ENCODE measurements around the gene EIF4G1. TPM values are rescaled to one million over a fixed set of nuclear protein-coding genes. Genes with fewer than 3 reads are reported as not detected.

The EIF4G1 gene
- total RNA-seq, 4 donors from 2014 or later = 135 to 453 (median 217) TPM

- WGBS, 2 donors (ENCODE audit: low coverage in 1 of 2) = 89 to 90% methylated on average over 7 to 20 of the region's 20 CpGs
- H3K36me3 ChIP-seq = peaks cover 1 to 74% (median 43%) of the 10 kb centered on the region in 4 donors
- in situ Hi-C loops (cut with MboI; ENCODE audit: low pct_ligation_motif_present in 1 of 4, low pct_unique_long_range_greater_than_20kb in 1 of 4, low sequenced_read_pairs in 3 of 4) (no loop called here), intact Hi-C loops (cut with DNase I; ENCODE audit: low total_unique reads) (no loop called here)
- peak overlapping the region in 2 of 4 donors; percentile 11 to 13 for H3K27ac ChIP-seq
- no peaks in the 10 kb centered on the region for H3K9me3 ChIP-seq
- peaks cover 11 to 29% (median 26%) of the 10 kb centered on the region in 4 donors for H3K4me1 ChIP-seq
- TF ChIP-seq, protein P1, sequence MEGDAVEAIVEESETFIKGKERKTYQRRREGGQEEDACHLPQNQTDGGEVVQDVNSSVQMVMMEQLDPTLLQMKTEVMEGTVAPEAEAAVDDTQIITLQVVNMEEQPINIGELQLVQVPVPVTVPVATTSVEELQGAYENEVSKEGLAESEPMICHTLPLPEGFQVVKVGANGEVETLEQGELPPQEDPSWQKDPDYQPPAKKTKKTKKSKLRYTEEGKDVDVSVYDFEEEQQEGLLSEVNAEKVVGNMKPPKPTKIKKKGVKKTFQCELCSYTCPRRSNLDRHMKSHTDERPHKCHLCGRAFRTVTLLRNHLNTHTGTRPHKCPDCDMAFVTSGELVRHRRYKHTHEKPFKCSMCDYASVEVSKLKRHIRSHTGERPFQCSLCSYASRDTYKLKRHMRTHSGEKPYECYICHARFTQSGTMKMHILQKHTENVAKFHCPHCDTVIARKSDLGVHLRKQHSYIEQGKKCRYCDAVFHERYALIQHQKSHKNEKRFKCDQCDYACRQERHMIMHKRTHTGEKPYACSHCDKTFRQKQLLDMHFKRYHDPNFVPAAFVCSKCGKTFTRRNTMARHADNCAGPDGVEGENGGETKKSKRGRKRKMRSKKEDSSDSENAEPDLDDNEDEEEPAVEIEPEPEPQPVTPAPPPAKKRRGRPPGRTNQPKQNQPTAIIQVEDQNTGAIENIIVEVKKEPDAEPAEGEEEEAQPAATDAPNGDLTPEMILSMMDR (IDR thresholded peaks at IDR 0.05) = no peak
- TF ChIP-seq EP300 (IDR thresholded peaks at IDR 0.05; ENCODE audit: low read depth) (no peak), POLR2A (IDR thresholded peaks at IDR 0.05) (no peak), POLR2AphosphoS5 (IDR thresholded peaks at IDR 0.05) (no peak)
- DNase-seq = no peak
- H3K27me3 ChIP-seq = no peaks in the 10 kb centered on the region
- no peak overlapping the region for H3K4me3 ChIP-seq
These were observed 8.5 kb downstream of the EIF4G1 start for GRCh38 chr3:184322731-184323487.

DNA sequence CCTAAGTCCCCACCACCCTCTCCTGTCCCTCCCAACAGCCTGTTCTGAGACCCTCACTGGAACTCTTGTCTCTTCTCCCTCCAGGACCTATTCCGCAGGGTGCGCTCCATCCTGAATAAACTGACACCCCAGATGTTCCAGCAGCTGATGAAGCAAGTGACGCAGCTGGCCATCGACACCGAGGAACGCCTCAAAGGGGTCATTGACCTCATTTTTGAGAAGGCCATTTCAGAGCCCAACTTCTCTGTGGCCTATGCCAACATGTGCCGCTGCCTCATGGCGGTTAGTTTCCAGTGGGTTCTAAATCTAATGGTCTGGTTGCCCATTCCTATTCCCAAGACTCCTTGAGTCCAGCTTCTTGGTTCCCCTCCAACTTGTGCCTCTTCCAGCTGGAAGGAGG is 9.3 kb downstream of the EIF4G1 start:
- no peak for DNase-seq
- H3K36me3 ChIP-seq = peaks cover 1 to 81% (median 47%) of the 10 kb centered on the region in 4 donors
- H3K4me1 ChIP-seq = peaks cover 11 to 21% (median 19%) of the 10 kb centered on the region in 4 donors
- no peaks in the 10 kb centered on the region for H3K27me3 ChIP-seq
- in situ Hi-C loops (cut with MboI; ENCODE audit: low pct_ligation_motif_present in 1 of 4, low pct_unique_long_range_greater_than_20kb in 1 of 4, low sequenced_read_pairs in 3 of 4) = no loop called here
- no peaks in the 10 kb centered on the region for H3K9me3 ChIP-seq
- WGBS, 2 donors (ENCODE audit: low coverage in 1 of 2) = 95 to 100% methylated on average over 2 to 8 of the region's 8 CpGs
- no peak overlapping the region for H3K27ac ChIP-seq
- H3K4me3 ChIP-seq = no peak overlapping the region
- TF ChIP-seq POLR2A (IDR thresholded peaks at IDR 0.05) = no peak
- no peak for TF ChIP-seq POLR2AphosphoS5 (IDR thresholded peaks at IDR 0.05)
- TF ChIP-seq EP300 (IDR thresholded peaks at IDR 0.05; ENCODE audit: low read depth) = no peak
- TF ChIP-seq, protein P1 (IDR thresholded peaks at IDR 0.05) = no peak
- intact Hi-C loops (cut with DNase I; ENCODE audit: low total_unique reads) = no loop called here

- no peaks in the 10 kb centered on the region for H3K27me3 ChIP-seq
- in situ Hi-C loops (cut with MboI; ENCODE audit: low pct_ligation_motif_present in 1 of 4, low pct_unique_long_range_greater_than_20kb in 1 of 4, low sequenced_read_pairs in 3 of 4) = no loop called here
- no peak overlapping the region for H3K4me3 ChIP-seq
- H3K4me1 ChIP-seq = peaks cover 3 to 5% (median 5%) of the 10 kb centered on the region in 4 donors
- DNase-seq = no peak
- intact Hi-C loops (cut with DNase I; ENCODE audit: low total_unique reads) = no loop called here
- WGBS, 2 donors (ENCODE audit: low coverage in 1 of 2) = 90 to 100% methylated on average over 1 to 13 of the region's 13 CpGs
- TF ChIP-seq, protein P1 (IDR thresholded peaks at IDR 0.05) = no peak
- TF ChIP-seq POLR2AphosphoS5 (IDR thresholded peaks at IDR 0.05) (no peak), EP300 (IDR thresholded peaks at IDR 0.05; ENCODE audit: low read depth) (no peak), POLR2A (IDR thresholded peaks at IDR 0.05) (no peak)
- peaks cover 1 to 97% (median 54%) of the 10 kb centered on the region in 4 donors for H3K36me3 ChIP-seq
- no peak overlapping the region for H3K27ac ChIP-seq
- H3K9me3 ChIP-seq = no peaks in the 10 kb centered on the region
These were observed 10.9 kb downstream of the EIF4G1 start for GRCh38 chr3:184325269-184325668.

DNA sequence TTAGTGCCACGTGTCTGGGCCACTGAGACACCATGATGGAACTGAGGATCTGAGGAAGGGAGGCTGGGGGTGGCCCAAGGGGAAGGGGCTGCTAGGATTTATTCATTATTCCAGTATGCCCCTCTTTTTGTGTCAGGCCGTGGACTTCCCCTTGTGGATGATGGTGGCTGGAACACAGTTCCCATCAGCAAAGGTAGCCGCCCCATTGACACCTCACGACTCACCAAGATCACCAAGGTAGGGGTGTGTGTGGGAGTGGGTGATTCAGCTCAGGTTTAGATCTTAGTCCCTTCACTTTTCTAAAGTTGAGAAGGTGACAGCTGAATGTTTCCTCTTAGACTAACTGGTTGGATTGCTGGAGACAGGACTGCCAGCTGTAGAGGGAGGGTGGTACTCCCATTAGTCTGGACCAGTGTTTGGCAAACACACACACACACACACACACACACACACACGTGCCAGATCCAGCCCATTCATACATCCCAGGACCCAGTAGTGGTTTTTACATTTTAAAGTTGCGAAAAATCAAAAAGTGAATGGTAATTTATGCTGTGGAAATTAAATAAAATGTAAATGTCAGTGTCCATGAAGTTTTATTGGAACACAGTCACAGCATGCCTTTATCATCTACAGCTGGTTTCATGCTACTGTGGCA is 11.4 kb downstream of the EIF4G1 start:
- Histone ChIP-seq H3K4me1 (no peaks in the 10 kb centered on the region), H3K27me3 (no peaks in the 10 kb centered on the region), H3K9me3 (no peaks in the 10 kb centered on the region), H3K27ac (no peak overlapping the region), H3K4me3 (no peak overlapping the region), H3K36me3 (peaks cover 1 to 100% (median 55%) of the 10 kb centered on the region in 4 donors)
- TF ChIP-seq EP300 (IDR thresholded peaks at IDR 0.05; ENCODE audit: low read depth) (no peak), POLR2AphosphoS5 (IDR thresholded peaks at IDR 0.05) (no peak), POLR2A (IDR thresholded peaks at IDR 0.05) (no peak)
- TF ChIP-seq, protein P1 (IDR thresholded peaks at IDR 0.05) = no peak
- 80% methylated on average over 6 of the region's 6 CpGs; no CpG with 5 or more reads in 1 of the 2 donors for WGBS, 2 donors (ENCODE audit: low coverage in 1 of 2)
- intact Hi-C loops (cut with DNase I; ENCODE audit: low total_unique reads) (no loop called here), in situ Hi-C loops (cut with MboI; ENCODE audit: low pct_ligation_motif_present in 1 of 4, low pct_unique_long_range_greater_than_20kb in 1 of 4, low sequenced_read_pairs in 3 of 4) (no loop called here)
- no peak for DNase-seq
